ENCODE data around the gene SUCLG1.

DNA sequence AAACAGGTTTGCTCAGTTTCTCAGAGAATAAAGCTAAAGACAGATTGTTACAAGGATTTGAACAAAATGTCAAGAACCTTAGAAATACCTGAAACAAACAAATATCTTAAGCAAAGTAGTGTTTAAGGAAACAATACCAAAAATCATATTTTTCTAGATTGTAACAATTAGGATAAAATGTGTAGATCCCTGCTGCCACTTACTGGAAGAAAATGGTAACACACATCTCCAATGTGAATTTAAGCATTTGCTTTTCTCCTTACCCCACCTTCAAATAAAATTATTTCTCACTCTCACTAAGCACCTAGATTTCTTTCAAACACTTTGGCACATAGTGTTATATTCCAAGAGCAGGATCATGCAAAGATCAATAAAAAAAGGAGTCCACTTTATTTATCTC, 34.9 kb downstream of the SUCLG1 start:
- TF ChIP-seq, protein P1, sequence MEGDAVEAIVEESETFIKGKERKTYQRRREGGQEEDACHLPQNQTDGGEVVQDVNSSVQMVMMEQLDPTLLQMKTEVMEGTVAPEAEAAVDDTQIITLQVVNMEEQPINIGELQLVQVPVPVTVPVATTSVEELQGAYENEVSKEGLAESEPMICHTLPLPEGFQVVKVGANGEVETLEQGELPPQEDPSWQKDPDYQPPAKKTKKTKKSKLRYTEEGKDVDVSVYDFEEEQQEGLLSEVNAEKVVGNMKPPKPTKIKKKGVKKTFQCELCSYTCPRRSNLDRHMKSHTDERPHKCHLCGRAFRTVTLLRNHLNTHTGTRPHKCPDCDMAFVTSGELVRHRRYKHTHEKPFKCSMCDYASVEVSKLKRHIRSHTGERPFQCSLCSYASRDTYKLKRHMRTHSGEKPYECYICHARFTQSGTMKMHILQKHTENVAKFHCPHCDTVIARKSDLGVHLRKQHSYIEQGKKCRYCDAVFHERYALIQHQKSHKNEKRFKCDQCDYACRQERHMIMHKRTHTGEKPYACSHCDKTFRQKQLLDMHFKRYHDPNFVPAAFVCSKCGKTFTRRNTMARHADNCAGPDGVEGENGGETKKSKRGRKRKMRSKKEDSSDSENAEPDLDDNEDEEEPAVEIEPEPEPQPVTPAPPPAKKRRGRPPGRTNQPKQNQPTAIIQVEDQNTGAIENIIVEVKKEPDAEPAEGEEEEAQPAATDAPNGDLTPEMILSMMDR (conservative IDR thresholded peaks at IDR 0.05; ENCODE audit: low read depth, low read length), result peak; percentile 73
- no peak for TF ChIP-seq EZH2phosphoT487 (IDR thresholded peaks at IDR 0.05; ENCODE audit: borderline replicate concordance, low read length)
